HG03175 (cell line): ENCODE results near the gene SEC61A2.
"Not testable (repeated sequence)": the region's sequence is repeated elsewhere in the genome, so short reads cannot be mapped to it uniquely, and the experiment has no call there.

Experiments
- ATAC-seq: cut with Tn5 transposase; IDR thresholded peaks from one replicate; pipeline ENCODE4 v1.9.1; 2021; ENCODE audit warnings: mild to moderate bottlenecking, moderate library complexity; ENCODE audit not compliant: unreplicated experiment

Gene SEC61A2

GRCh38 chr10:12129222-12130111, at the start of gene SEC61A2:
Gene SEC61A2, plus strand, starts transcription at chr10:12129677. Its CDS starts 111 bp downstream, at chr10:12129788.
- peak; percentile 91 for ATAC-seq

DNA sequence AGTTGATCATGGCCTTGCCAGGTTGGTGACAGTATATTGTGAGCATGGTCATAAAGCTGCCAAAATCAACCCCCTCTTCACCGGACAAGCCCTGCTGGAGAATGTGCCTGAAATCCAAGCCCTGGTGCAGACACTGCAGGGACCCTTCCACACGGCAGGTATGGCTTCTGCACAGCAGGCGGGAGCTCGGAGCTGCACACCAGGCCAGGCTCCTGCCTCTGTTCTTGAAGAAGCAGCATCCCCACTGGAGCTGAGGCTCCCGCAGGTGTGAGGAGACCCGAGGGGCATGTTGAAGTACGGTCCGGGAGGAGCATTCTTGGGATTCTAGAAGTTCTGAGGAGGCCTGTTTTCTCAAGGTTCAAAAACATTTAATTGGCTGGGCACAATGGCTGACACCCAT, 48.0 kb upstream of the SEC61A2 start:
- ATAC-seq, result no peak

DNA sequence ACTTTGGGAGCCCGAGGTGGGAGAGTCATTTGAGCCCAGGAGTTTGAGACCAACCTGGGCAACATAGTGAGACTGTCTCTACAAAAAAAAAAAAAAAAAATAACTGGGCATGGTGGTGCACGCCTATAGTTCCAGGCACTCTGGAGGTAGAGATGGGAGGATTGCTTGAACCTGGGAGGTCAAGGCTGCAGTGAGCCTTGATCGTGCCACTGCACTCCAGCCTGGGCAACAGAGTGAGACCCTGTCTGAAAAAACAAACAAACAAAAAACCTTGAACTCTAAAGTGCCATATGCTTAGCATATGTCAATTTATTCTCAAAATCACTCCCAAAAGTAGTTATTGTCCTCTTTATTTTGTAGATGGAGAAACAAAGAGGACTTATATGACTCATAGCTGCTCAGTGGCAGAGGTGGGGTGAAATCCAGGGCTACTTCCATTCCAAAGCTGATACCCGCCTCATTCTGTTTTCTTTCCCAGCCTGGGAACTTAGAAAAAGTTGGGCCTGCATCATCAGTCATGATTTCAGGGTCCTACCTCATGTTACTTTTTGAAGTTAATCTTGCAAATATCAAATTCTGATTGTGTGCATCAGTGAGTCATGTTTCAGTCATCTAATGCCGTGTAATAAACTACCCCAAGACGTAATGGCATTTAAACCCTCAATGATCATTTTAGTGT, 47.5 kb upstream of the SEC61A2 start:
- ATAC-seq, result no peak

- ATAC-seq, result no peak
Observed at GRCh38 chr10:12088919-12089318, 40.6 kb upstream of the SEC61A2 start.

- no peak for ATAC-seq
Observed at GRCh38 chr10:12091421-12091820, 38.1 kb upstream of the SEC61A2 start.

GRCh38 chr10:12097361-12097760, 32.1 kb upstream of the SEC61A2 start:
- not testable (repeated sequence) for ATAC-seq

DNA sequence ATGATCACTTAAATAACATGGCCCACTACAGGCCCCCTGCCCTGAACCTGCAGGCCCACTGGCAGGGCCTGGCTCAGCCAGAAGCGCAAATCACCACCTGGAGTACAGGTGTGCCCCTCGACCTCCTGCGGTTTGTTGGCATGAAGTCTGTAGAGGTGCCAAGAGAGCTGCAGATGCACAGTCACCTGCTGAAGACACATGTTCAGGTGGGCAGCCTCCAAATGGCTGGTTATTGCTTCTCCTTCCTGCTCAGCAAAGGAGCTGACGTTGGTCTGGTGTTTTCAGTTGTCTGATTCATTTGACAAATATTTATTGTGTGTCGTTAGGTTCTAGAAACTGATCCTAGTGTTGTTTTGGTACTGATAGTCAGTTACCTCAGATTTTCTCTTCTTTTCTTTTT, 31.7 kb upstream of the SEC61A2 start:
- ATAC-seq, result no peak

- no peak for ATAC-seq
Observed at GRCh38 chr10:12098966-12099365, 30.5 kb upstream of the SEC61A2 start.

- no peak for ATAC-seq
Observed at GRCh38 chr10:12103802-12104201, 25.7 kb upstream of the SEC61A2 start.

- no peak for ATAC-seq
Observed at GRCh38 chr10:12107781-12108180, 21.7 kb upstream of the SEC61A2 start.

- no peak for ATAC-seq
Observed at GRCh38 chr10:12109286-12109685, 20.2 kb upstream of the SEC61A2 start.

DNA sequence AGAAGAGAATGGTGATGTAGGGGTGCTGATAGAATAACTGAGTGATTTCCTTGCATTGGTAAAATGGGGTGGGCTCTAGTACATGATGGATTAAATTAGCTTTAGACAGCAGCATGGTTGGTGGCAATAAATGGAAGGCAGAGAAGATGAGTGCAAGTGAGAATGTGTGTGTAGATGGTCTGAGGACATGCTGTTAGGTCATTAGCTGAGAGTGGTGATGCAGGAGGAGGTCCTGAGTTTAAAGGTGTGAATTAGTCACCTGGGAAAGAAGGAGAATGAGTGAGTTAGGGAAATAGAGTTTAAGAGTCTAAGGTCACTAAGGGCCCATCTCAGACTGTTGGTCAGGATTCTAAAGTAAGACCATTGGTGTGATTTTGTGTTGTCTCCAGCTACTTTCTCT, 17.9 kb upstream of the SEC61A2 start:
- no peak for ATAC-seq

GRCh38 chr10:12113627-12114026, 15.8 kb upstream of the SEC61A2 start:
- no peak for ATAC-seq

DNA sequence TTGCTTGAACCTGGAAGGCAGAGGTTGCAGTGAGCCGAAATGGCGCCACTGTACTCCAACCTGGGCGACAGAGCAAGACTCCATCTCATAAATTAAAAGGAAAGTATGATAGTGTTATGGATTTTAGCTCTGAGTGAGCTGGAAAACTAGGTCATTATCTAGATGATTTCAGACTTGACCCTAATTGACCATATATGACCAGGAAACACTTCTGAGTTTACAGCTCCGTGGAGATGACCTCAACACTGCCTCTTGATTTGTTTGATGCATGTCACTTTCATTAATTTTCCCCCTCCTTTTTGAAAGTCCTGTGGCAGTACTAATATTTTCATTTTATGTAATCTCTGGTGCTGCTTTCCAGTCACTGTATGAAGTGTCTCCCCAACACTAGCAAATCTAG, 7.8 kb upstream of the SEC61A2 start:
- ATAC-seq, result no peak

DNA sequence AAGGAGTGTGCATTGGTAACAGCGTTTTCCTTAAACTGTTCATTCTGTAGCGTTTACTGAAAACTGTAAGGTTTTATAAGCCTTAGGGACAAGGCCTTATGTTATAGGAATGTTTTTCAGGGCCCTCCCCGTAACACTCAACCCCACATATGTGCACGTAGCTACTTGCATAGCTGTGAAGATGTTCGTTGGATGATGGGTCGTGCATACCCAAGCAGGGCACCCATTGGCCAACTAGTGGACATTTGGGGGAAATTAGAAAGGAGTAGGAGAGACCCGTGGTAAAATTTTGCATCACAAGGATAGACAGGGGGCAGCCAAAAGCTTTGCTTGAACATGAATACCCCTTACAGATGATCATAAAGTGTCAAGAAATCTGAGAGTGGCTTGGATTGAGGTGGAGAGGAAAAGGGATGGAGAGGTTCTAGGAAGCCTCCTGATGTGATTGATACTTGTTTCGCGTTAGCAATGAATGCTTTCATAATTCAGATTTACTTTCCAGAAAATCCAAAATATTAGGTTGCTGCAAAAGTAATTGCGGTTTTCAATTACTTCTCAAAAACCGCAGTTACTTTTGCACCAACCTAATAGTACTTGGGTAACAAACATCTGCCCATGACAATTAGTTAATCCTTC, 878 bp downstream of the SEC61A2 start:
- peak; percentile 54 for ATAC-seq

- ATAC-seq, result no peak
Observed at GRCh38 chr10:12135631-12136030, 6.2 kb downstream of the SEC61A2 start.

DNA sequence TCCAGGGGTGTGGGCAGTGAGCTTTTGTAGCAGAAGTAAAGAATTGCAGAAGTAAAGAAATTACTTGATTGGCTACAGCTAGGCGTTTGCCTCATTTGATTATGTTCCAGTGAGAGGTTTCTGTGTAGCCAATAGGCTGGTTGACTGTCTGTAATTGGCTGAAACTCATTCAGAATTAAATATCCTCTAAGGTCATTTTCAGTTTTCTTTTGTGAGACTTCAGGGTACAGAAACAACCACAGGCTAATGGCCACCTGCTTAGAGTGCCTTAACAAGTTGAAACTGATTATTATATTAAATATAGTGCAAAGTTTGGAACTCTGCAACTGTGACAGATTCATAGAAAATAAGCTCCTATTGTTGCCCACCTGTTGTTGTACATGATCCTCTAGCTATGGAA, 10.6 kb downstream of the SEC61A2 start:
- no peak for ATAC-seq

- no peak for ATAC-seq
Observed at GRCh38 chr10:12144538-12144937, 15.1 kb downstream of the SEC61A2 start.

GRCh38 chr10:12150163-12150562, 20.7 kb downstream of the SEC61A2 start:
- no peak for ATAC-seq

GRCh38 chr10:12154516-12154915, 25.0 kb downstream of the SEC61A2 start:
- ATAC-seq, result no peak

- no peak for ATAC-seq
Observed at GRCh38 chr10:12156367-12157123, 27.1 kb downstream of the SEC61A2 start.
